Heart left ventricle (tissue), 13 donors: ENCODE measurements around the gene KRTAP5-9.

ENCODE experiments used
- CTCF ChIP-seq, 12 donors: fragments of 200-600 bp; sonication (generic) in 4 of 12; IDR thresholded peaks; one replicate each; pipeline versions ENCODE4 v1.5.0 to v1.8.0; 2018 to 2022; ENCODE audit warnings: antibody characterized with exemption in 12 of 12, mild to moderate bottlenecking in 5 of 12
- POLR2A ChIP-seq, 2 donors: fragments of 450-650 bp; IDR thresholded peaks; one replicate each; pipeline ENCODE4 v1.6.1; 2017; ENCODE audit warnings: antibody characterized with exemption in 2 of 2, mild to moderate bottlenecking in 2 of 2, moderate library complexity in 2 of 2
- donor health status: ischemic (EF 13 %, LVEDD 7.1; RV severe dilation, severe dysfunction).
- donor health status: DM: no; HTN: yes; CAD: no.
- donor health status: DM: no; HTN: no; CAD: no.
- donor health status: ischemic (EF 25% LVEDD 6.9; RV normal size, moderate dysfunction).
- donor health status: ischemic (EF 25% LVEDD 5.7; RV mildly dilated, moderate dysfunction).
- donor health status: ischemic (EF 35%, LVEDD 5.7; RV mildly dilated, moderate dysfunction).
- donor health status: nonischemic (EF 11% LVEDD 7.7; RV severe dilation, severe dysfunction).
- donor health status: DM: yes; HTN: yes; CAD: no.
- donor health status: PGD.
- donor health status: ischemic (EF 29% LVEDD 5.4; RV normal size, mild dysfunction).
- donor health status: nonischemic (EF 23%, LVEDD 6.1; RV moderate dilation, normal function).

- TF ChIP-seq POLR2A (IDR thresholded peaks at IDR 0.05) (no peak), CTCF (IDR thresholded peaks at IDR 0.05) (no peak)
Observed at GRCh38 chr11:71551711-71552110, 3.5 kb downstream of the KRTAP5-9 start.
